ENCODE data around the gene FGB.
A peak's percentile ranks its signal among the peaks of the same experiment; 100 is the strongest.

The FGB gene

GRCh38 chr4:154597798-154598774 lies 35.3 kb downstream of the FGB start:
- DNase-seq: no peak

GRCh38 chr4:154602404-154603020 lies 39.7 kb downstream of the FGB start:
- no peak for DNase-seq

GRCh38 chr4:154603033-154603943 lies 40.5 kb downstream of the FGB start:
- no peak for DNase-seq

- DNase-seq: no peak
Measured at GRCh38 chr4:154604696-154605200, 41.9 kb downstream of the FGB start.

GRCh38 chr4:154606728-154607723 lies 44.2 kb downstream of the FGB start:
- DNase-seq: no peak

- DNase-seq: no peak
Measured at GRCh38 chr4:154608361-154609252, 45.8 kb downstream of the FGB start.

- no peak for DNase-seq
Measured at GRCh38 chr4:154609532-154609931, 46.7 kb downstream of the FGB start.

- no peak for DNase-seq
Measured at GRCh38 chr4:154610582-154610981, 47.8 kb downstream of the FGB start.

GRCh38 chr4:154611833-154612232 lies 49.0 kb downstream of the FGB start:
- DNase-seq: no peak

GRCh38 chr4:154612472-154613414 lies 49.9 kb downstream of the FGB start, which contains the start of gene FGG:
Gene FGG (minus strand): TSS chr4:154612656. CDS start chr4:154612609, 47 bp downstream.
- no peak for DNase-seq

GRCh38 chr4:154614306-154614705 lies 51.5 kb downstream of the FGB start:
- no peak for DNase-seq

- DNase-seq: no peak
Measured at GRCh38 chr4:154615211-154615610, 52.4 kb downstream of the FGB start.

- no peak for DNase-seq
Measured at GRCh38 chr4:154616287-154616686, 53.5 kb downstream of the FGB start.

- DNase-seq: peak; percentile 4
Measured at GRCh38 chr4:154616731-154617130, 53.9 kb downstream of the FGB start.

GRCh38 chr4:154617820-154618317 lies 55.1 kb downstream of the FGB start:
- no peak for DNase-seq

GRCh38 chr4:154618708-154619315 lies 56.0 kb downstream of the FGB start:
- peak; percentile 61 for DNase-seq

- DNase-seq: no peak
Measured at GRCh38 chr4:154620111-154620510, 57.3 kb downstream of the FGB start.

Measured in activated CD4-positive, alpha-beta T cell treated with anti-CD3 and anti-CD28 coated beads, Interleukin-10, Interleukin-2, amounts not matched to agents 100 ng/mL and 50 ng/mL, durations not matched to agents 16 hours and 8 hours (primary cell).